ENCODE measurements around the gene SPECC1.
"Not testable (repeated sequence)": the region's sequence is repeated elsewhere in the genome, so short reads cannot be mapped to it uniquely, and the experiment has no call there.

The SPECC1 gene

GRCh38 chr17:20216853-20217252 lies 207.7 kb downstream of the SPECC1 start:
- DNase-seq, result no peak

DNA sequence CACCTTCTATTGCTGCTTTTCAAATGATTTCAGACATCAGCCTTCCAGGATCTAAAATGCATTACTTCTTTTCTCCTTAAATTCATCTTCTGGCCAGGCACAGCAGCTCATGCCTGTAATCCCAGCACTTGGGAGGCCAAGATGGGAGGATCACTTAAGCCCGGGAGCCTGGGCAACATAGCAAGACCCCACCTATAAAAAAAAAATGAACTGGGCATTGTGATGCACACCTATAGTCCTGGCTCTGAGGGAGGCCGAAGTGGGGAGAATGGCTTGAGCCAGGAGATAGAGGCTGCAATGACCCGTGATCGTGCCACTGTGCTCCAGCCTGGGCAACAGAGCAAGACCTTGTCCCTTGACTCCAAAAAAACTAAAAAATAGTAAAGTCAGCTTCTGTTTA lies 208.5 kb downstream of the SPECC1 start:
- DNase-seq, result no peak

DNA sequence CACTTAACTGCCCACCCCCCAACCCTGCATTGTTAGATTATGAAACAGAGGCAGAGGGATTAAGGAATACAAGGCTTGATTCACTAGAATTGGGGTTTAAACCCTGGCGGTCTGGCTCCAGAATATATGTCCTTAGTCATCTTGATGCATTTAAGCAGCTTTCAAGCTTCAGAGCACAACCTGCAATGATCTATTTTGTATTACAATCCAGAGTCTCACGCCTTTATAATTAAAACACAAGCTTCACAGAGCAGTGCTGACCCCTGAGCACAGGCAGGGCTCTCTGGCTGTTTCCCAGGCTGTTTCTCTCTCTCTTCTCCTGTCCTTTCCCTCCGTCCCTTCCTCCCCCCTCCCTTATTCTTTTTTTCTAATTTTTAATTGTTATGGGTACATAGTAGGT lies 209.1 kb downstream of the SPECC1 start:
- DNase-seq, result no peak

- DNase-seq, result no peak
Observed at GRCh38 chr17:20223808-20224328, 214.7 kb downstream of the SPECC1 start.

DNA sequence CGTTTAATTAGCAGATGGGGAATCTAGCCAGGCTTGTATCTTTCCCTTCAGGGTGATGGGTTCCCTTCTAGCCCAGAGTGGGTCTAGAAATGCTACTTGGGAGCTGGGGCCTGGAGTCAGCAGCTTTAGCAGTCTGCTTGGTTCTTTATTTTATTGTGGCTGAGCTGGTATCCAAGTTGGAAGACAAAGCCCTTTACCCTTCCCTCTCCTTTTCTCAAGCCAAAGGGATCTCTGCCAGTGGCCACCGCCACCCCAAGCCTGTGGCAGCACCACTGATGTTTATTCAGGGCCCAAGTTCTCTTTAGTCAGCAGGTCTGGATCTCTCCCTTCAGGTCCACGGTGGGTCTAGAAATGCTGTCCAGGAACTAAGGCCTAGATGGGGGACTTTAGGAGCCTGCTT lies 215.2 kb downstream of the SPECC1 start:
- DNase-seq, result no peak

GRCh38 chr17:20225162-20226115 lies 216.3 kb downstream of the SPECC1 start:
- peak; percentile 48 for DNase-seq

DNA sequence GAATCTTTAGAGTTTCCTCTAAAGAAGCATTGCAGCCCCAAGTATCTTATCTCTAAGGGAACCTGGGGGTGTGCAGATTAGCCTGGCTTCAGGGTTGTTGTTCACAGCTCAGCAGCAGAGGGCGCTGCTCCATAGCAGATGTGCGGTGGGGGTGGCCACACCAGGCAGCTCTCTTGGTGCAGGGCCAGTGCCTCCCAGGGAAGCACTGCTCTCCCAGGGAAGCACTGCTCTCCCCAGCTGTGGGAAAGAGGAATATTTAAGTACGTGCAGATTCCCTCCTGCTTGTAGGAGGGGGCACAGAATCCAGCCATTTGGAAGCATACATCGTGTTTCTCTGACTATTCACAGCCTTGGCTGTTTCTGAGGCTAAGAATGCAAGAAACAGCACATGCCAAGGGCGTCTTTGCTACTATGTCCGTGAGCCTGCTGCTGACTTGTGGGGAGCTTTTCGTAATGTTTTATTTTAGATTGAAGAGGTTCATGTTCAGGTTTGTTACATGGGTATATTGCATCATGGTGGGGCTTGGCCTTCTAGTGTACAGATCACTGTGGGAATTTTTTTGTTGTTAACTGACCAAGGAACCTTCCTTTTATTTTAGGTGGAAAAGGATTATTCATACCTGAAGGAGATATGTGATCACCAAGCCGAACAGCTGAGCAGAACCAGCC lies 217.8 kb downstream of the SPECC1 start:
- peak; percentile 76 for DNase-seq

- DNase-seq, result not testable (repeated sequence)
Observed at GRCh38 chr17:20227720-20228370, 218.7 kb downstream of the SPECC1 start.

GRCh38 chr17:20228410-20228809 lies 219.3 kb downstream of the SPECC1 start:
- no peak for DNase-seq

DNA sequence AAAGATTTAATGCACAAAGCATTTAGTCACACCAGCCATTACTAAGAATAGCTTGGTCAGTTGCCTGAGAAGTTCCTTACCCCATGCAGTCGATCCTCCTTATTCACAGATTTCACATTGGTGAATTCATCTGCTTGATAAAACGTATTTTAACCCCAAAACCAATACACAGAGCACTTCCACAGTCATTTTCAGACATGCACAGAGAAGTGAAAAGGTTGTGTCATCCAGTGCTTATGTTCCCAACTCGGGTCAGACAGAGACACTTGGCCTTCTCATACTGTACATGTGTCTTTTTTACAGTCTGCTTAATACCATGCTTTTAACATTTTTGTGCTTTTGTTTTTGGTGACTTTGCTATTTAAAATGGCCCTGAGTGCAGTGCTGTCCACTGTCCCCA lies 219.7 kb downstream of the SPECC1 start:
- DNase-seq, result no peak

GRCh38 chr17:20230924-20231323 lies 221.8 kb downstream of the SPECC1 start:
- no peak for DNase-seq

DNA sequence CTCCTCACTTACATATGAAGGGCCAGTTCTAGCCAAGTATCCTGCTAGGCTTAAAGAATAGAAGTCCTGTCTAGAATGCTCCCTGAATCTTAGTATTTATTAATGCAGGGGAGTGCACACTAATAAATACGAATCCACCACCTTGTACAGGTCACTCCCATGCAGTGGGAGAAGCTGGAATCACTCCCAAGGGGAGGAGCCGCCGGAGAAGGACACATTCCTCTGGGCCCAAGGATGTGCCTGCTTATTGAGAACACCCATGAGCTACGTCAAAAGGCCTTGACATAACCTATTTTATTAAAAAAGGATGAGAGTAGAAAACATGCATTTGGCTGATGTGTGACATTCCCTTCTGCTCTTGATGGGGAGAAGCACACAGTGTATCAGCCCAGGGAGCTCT lies 223.5 kb downstream of the SPECC1 start:
- DNase-seq, result no peak

DNA sequence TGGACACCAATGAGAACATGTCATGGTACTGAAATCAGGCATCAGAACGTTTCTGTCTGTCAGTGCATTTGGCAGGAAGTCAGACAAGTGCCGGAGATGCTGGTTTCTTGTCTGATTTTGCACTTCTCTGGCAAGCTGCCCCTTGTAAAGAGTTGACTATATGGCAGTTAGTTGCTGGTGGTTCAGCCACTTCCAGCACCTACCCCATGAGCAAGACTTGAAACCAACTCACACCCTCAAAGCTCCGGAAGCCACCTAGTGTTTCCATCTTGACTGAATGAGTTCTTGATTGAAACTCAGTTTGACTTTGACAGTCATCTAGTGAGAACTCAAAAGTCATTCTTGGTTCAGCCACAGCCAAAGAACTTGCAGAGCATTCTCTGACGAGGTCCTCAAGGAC lies 225.1 kb downstream of the SPECC1 start:
- DNase-seq, result no peak

GRCh38 chr17:20235747-20236146 lies 226.6 kb downstream of the SPECC1 start:
- DNase-seq, result no peak

DNA sequence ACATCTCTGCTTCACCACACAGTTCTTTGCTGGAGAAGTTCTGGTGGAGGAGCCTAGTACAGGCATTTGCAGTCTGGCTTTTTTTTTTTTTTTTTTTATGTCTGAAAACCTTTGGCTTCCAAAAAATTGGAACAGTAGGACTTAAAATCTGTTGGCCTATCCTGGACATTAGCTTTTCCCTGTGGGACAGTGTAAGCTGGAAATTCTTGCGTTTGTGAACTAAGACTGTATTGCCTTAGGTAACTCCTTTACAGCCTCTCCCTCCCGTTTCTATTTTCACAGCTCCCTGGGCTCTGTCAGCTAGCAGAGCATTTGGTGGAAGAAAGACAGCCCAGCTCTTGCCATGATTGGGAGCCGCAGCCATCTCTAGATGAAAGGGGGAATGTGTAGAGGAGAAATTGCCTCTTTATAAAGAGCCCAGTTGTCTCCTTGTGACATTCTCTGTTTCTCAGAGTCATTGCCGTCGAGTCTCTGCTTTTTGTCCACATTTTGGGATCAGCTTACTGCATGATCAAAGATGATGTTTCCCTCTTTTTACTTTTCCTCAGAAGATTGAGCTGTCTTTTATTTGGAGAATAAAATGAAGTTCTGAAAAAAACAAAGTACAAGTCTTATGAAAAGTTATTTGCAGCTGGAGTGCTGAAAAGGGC lies 227.5 kb downstream of the SPECC1 start:
- no peak for DNase-seq

DNA sequence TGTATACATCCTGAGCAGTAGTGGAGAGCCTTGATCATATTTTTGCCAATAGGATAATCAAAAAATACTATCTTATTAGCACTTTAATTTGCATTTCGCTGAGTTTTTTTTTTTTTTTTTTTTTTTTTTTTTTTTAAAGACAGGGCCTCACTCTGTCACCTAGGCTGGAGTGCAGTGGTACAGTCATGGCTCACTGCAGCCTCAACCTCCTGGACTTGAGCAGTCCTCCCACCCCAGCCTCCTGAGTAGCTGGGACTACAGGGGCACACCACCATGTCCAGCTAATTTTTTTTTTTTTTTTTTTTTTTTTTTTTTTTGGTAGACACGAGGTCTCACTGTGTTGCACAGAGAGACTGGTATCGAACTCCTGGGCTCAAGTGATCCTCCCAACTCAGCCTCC lies 230.6 kb downstream of the SPECC1 start:
- not testable (repeated sequence) for DNase-seq

DNA sequence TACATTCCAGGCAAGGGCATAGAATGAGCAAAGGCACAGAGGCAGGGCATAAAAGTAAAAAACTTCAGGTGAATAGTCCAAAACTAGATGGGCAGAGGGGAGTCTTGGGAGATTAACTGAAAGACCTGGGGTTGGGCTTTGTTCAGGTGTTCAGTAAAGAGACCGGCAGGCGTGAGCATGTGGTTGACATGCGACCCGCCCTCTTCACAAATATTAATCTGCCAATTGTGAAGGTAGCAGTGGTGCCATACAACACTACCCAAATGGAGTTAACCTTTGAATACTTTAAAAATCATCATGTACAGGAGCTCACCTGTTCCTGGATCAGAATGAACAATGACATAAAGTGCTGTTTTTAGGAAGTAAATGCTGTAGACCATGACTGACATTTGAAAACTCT lies 232.7 kb downstream of the SPECC1 start:
- DNase-seq, result no peak

DNA sequence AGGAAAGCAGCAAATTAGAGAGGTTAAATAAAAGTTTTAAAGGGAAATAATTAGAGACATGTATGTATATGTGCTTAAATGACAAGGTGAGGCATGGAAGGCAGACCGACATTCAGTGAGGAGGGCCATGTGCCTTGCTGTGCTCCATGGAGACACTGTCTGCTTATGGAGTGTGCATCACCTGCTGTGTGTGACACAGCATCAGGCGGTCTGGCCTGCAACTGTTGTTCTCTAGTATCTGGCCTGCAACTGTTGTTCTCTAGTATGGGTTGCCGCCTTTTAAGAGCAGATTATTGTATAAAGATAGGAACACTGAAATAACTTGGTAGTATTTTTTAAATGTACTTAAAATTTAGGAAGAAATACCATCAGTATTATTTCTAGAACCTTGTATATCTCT lies 233.1 kb downstream of the SPECC1 start:
- DNase-seq, result no peak

DNA sequence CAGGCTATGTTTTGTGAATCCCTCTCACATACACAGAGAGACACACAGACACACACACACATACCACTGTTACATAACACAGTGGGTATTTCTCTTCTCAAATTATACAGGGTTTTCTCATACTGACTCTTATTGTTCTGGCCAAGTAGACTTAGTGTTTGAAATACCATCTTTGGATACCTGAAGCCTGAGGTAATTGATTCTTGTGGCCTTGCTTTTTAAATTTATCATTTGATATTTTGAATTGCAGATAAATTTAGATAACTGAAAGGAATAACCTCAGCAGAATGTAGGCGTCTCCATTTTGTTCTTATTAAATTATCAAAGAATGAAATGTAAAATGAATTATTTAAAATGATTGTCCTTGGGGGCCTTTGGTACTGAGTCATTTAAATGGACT lies 234.4 kb downstream of the SPECC1 start:
- no peak for DNase-seq

DNA sequence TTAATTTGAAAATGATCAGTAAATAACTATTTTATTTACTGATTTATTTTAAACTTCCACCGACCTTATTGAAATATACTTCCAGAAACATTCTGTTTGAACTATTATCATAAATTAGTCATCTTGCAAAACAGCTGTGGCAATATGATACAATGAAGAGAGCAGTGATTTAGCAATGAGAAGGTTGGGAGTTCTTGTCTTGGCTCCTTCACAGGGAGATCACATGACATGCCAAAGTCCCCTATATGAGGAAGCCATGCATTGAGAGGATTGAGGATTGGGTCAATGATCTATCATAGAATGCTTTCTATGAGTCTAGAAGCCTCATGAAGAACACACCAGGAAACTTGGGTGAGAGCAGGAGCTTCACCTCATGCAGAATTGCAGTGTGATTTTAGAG lies 235.5 kb downstream of the SPECC1 start:
- DNase-seq, result no peak

- DNase-seq, result no peak
Observed at GRCh38 chr17:20246692-20247091, 237.5 kb downstream of the SPECC1 start.

DNA sequence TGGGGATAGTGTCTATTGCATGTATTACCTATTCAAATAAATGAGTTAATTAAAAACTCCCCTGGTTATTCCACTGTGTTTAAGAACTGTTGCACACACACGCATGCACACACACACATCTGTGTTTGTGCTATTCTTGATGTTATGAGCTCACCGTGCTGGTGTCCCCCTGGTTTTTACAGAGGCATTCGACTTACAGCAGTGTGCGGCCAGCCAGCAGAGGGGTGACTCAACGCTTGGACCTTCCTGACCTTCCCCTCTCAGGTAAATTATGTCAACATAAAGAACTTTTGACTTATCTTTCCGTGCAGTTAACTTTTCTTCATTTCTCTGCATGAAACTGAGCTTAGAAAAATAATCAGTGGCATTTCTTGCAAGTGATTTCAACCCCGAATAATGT lies 244.2 kb downstream of the SPECC1 start:
- no peak for DNase-seq

DNA sequence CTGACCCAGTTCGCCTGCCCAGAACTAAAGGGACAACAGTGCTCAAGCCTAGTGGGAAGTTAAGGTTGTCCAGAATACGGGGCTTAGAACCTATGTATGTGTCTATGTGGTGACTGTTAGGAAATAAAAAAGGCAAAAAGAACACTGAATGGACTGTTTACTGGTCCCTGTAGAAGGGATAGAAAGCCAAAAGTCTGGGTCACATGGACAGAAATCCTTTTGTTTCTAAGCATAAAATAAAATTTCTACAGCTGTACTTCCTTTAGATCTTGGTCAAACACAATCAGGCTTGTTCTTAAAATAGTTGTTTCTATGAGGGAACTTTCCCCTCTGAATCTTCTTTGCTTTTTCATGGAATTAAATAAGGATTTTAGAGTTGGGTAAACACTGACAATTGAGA lies 245.4 kb downstream of the SPECC1 start:
- DNase-seq, result no peak
